ENCODE measurements around the gene NME1. TPM values are rescaled to one million over a fixed set of nuclear protein-coding genes. Genes with fewer than 3 reads are reported as not detected.

The NME1 gene
- total RNA-seq, 2 experiments from 2014 or later, result 296 to 301 TPM

- intact Hi-C loops (cut with micrococcal nuclease), result no loop called here
- H3K4me3 Mint-ChIP-seq, result no peak overlapping the region
- no peak for DNase-seq
- H3K9me3 Mint-ChIP-seq, result no peaks in the 10 kb centered on the region
- no peaks in the 10 kb centered on the region for H3K27me3 Mint-ChIP-seq
- H3K4me1 Mint-ChIP-seq (ENCODE audit: low read depth), result no peaks in the 10 kb centered on the region
- ATAC-seq, result no peak
- TF ChIP-seq CTCF (IDR thresholded peaks at IDR 0.05), result no peak
- no peak overlapping the region for H3K27ac Mint-ChIP-seq
- CTCF ChIA-PET, result interaction anchor here (1.0 kb wide), 1 partner anchor 53 kb away, joined by 3 read pairs; no protein-coding TSS in a partner anchor
- POLR2A ChIA-PET, result no interaction called here
- peaks cover 15% of the 10 kb centered on the region for H3K36me3 Mint-ChIP-seq (ENCODE audit: low read depth)
Measured at GRCh38 chr17:51203838-51204237, 50.5 kb downstream of the NME1 start.

Other genes starting within 250 kb of the NME1 start
- gene SPAG9, start 32.7 kb upstream of the NME1 start, total RNA-seq, result 10 to 100 TPM; 54.3 to 59.8 TPM
- gene NME2, start 12.9 kb downstream of the NME1 start, total RNA-seq, result 100 to 1,000 TPM; 927 to 948 TPM
- 10 to 100 TPM in 1 of 2 experiments, 1 to 10 TPM in 1; 7.0 to 10.2 TPM for gene MBTD1, start 106.5 kb downstream of the NME1 start, total RNA-seq
- 10 to 100 TPM; 61.9 to 67.9 TPM for gene UTP18, start 107.0 kb downstream of the NME1 start, total RNA-seq